H1 (cell line): Measurements from ENCODE around the gene DMPK.
A peak's percentile ranks its signal among the peaks of the same experiment; 100 is the strongest.

Experiments used
- CBX8 ChIP-seq: fragments of 300-800, 300-1000 bp; sonication (generic); IDR thresholded peaks from 2 replicates; pipeline ENCODE4 v1.7.1; 2016; ENCODE audit warnings: low read depth, low read length, borderline replicate concordance
- CEBPB ChIP-seq: IDR thresholded peaks from 2 replicates; pipeline ENCODE4 v1.6.1; 2012; ENCODE audit warnings: low read depth, low read length
- EP300 ChIP-seq, 2 experiments: IDR thresholded peaks; 1 replicate in 1 of 2; 2 replicates in 1 of 2; pipeline ENCODE4 v1.6.1; 2011 to 2012; ENCODE audit warnings: low read depth in 2 of 2, low read length in 2 of 2, mild to moderate bottlenecking in 2 of 2, borderline replicate concordance in 1 of 2, inconsistent platforms in 1 of 2, moderate library complexity in 1 of 2
- EZH2 ChIP-seq: fragments of 200-600 bp; sonication (generic); IDR thresholded peaks from 2 replicates; pipeline ENCODE4 v1.7.1; 2012; ENCODE audit warnings: low read depth, mild to moderate bottlenecking, moderate library complexity, low read length, inconsistent platforms; ENCODE audit not compliant: severe bottlenecking
- HDAC2 ChIP-seq, 2 experiments: fragments of 300-600 bp in 1 of 2; sonication (generic) in 1 of 2; IDR thresholded peaks; 2 replicates each; pipeline ENCODE4 v1.6.1; 2011 to 2012; ENCODE audit warnings: low read depth in 2 of 2, low read length in 2 of 2, mild to moderate bottlenecking in 2 of 2, moderate library complexity in 2 of 2, borderline replicate concordance in 1 of 2, inconsistent platforms in 1 of 2
- POLR2AphosphoS5 ChIP-seq: IDR thresholded peaks from 2 replicates; pipeline ENCODE4 v1.6.1; 2011; ENCODE audit warnings: low read depth, low read length
- SIN3A ChIP-seq, 2 experiments: IDR thresholded peaks in 1 of 2; conservative IDR thresholded peaks in 1 of 2; 2 replicates each; pipeline ENCODE4 v1.6.1; 2011 to 2012; ENCODE audit warnings: low read length in 2 of 2, improper control_type of control experiment in 1 of 2, low read depth in 1 of 2, mild to moderate bottlenecking in 1 of 2
- TBP ChIP-seq: IDR thresholded peaks from 2 replicates; pipeline ENCODE4 v1.6.1; 2011; ENCODE audit warnings: low read depth, low read length, improper control_type of control experiment
- TF ChIP-seq, protein P1 (sequence below): IDR thresholded peaks from 2 replicates; pipeline ENCODE4 v1.6.1; 2012; ENCODE audit warnings: inconsistent platforms
- TF ChIP-seq, protein P2 (sequence below), 3 experiments: IDR thresholded peaks; 1 replicate in 2 of 3; 2 replicates in 1 of 3; pipeline versions ENCODE4 v1.5.1 to v1.6.1; 2011; ENCODE audit warnings: low read length in 3 of 3, mild to moderate bottlenecking in 3 of 3, inconsistent platforms in 2 of 3, low read depth in 1 of 3, moderate library complexity in 1 of 3; ENCODE audit not compliant: insufficient read depth in 1 of 3; ENCODE audit errors: control extremely low read depth in 1 of 3

DNA sequence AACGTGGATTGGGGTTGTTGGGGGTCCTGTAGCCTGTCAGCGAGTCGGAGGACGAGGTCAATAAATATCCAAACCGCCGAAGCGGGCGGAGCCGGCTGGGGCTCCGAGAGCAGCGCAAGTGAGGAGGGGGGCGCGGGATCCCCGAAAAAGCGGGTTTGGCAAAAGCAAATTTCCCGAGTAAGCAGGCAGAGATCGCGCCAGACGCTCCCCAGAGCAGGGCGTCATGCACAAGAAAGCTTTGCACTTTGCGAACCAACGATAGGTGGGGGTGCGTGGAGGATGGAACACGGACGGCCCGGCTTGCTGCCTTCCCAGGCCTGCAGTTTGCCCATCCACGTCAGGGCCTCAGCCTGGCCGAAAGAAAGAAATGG is 12.5 kb downstream of the DMPK start:
- TF ChIP-seq EP300 (IDR thresholded peaks at IDR 0.05; ENCODE audit: borderline replicate concordance in 1 of 2, low read depth in 2 of 2, low read length in 2 of 2) (no peak), CBX8 (no peak), POLR2AphosphoS5 (peak; percentile 54), HDAC2 (IDR thresholded peaks at IDR 0.05; ENCODE audit: borderline replicate concordance in 1 of 2, low read depth in 2 of 2, low read length in 2 of 2) (no peak), CEBPB (no peak), EZH2 (no peak), TBP (no peak), SIN3A (conservative IDR thresholded peaks at IDR 0.05 in 1 of 2, IDR thresholded peaks at IDR 0.05 in 1 of 2; ENCODE audit: low read depth in 1 of 2, low read length in 2 of 2) (peak in 1 of 2 experiments; percentile 71; a peak in 1 of 4 replicates)
- TF ChIP-seq, protein P1, sequence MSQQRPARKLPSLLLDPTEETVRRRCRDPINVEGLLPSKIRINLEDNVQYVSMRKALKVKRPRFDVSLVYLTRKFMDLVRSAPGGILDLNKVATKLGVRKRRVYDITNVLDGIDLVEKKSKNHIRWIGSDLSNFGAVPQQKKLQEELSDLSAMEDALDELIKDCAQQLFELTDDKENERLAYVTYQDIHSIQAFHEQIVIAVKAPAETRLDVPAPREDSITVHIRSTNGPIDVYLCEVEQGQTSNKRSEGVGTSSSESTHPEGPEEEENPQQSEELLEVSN = no peak
- TF ChIP-seq, protein P2, sequence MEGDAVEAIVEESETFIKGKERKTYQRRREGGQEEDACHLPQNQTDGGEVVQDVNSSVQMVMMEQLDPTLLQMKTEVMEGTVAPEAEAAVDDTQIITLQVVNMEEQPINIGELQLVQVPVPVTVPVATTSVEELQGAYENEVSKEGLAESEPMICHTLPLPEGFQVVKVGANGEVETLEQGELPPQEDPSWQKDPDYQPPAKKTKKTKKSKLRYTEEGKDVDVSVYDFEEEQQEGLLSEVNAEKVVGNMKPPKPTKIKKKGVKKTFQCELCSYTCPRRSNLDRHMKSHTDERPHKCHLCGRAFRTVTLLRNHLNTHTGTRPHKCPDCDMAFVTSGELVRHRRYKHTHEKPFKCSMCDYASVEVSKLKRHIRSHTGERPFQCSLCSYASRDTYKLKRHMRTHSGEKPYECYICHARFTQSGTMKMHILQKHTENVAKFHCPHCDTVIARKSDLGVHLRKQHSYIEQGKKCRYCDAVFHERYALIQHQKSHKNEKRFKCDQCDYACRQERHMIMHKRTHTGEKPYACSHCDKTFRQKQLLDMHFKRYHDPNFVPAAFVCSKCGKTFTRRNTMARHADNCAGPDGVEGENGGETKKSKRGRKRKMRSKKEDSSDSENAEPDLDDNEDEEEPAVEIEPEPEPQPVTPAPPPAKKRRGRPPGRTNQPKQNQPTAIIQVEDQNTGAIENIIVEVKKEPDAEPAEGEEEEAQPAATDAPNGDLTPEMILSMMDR (IDR thresholded peaks at IDR 0.05; ENCODE audit: control extremely low read depth in 1 of 3, insufficient read depth in 1 of 3, low read depth in 1 of 3, low read length in 3 of 3) = no peak
